Transverse colon (tissue), 4 donors: Measurements from ENCODE around the gene ITGB2.

ENCODE experiments used
- EP300 ChIP-seq: sonication (generic); formaldehyde crosslinking; IDR thresholded peaks from one replicate; pipeline ENCODE4 v1.6.1; 2017; ENCODE audit warnings: antibody characterized with exemption, low read depth
- POLR2AphosphoS5 ChIP-seq, 3 donors: sonication (generic); formaldehyde crosslinking; IDR thresholded peaks; one replicate each; pipeline ENCODE4 v1.6.1; 2016; ENCODE audit warnings: antibody characterized with exemption in 3 of 3
- TF ChIP-seq, protein P1 (sequence below), 5 experiments: fragments of 200-600 bp in 3 of 5; fragments of 450-650 bp in 2 of 5; sonication (generic) in 3 of 5; IDR thresholded peaks; 1 replicate in 2 of 5; 2 replicates in 3 of 5; pipeline ENCODE4 v1.5.1; 2016 to 2017; ENCODE audit warnings: antibody characterized with exemption in 5 of 5, inconsistent platforms in 3 of 5, mild to moderate bottlenecking in 2 of 5, moderate library complexity in 1 of 5

- TF ChIP-seq, protein P1, sequence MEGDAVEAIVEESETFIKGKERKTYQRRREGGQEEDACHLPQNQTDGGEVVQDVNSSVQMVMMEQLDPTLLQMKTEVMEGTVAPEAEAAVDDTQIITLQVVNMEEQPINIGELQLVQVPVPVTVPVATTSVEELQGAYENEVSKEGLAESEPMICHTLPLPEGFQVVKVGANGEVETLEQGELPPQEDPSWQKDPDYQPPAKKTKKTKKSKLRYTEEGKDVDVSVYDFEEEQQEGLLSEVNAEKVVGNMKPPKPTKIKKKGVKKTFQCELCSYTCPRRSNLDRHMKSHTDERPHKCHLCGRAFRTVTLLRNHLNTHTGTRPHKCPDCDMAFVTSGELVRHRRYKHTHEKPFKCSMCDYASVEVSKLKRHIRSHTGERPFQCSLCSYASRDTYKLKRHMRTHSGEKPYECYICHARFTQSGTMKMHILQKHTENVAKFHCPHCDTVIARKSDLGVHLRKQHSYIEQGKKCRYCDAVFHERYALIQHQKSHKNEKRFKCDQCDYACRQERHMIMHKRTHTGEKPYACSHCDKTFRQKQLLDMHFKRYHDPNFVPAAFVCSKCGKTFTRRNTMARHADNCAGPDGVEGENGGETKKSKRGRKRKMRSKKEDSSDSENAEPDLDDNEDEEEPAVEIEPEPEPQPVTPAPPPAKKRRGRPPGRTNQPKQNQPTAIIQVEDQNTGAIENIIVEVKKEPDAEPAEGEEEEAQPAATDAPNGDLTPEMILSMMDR (IDR thresholded peaks at IDR 0.05): no peak
- TF ChIP-seq POLR2AphosphoS5 (IDR thresholded peaks at IDR 0.05) (no peak), EP300 (no peak)
Measured at GRCh38 chr21:44899768-44900558, 20.7 kb downstream of the ITGB2 start.
